ENCODE results near the gene ZNF581. TPM values are rescaled to one million over a fixed set of nuclear protein-coding genes. Genes with fewer than 3 reads are reported as not detected.

ZNF581 gene
- total and polyA plus RNA-seq, 4 experiments from 2014 or later, result 21.2 to 28.5 (median 23.0) TPM

- H3K4me3 ChIP-seq (ENCODE audit: low read length in 2 of 2), result no peak overlapping the region
- DNase-seq, result peak in 1 of 5 donors; percentile 23
- H3K27me3 Mint-ChIP-seq, result no peaks in the 10 kb centered on the region
- H3K27ac ChIP-seq (ENCODE audit: low read depth, low read length), result no peak overlapping the region
- H3K9me3 Mint-ChIP-seq, result peaks cover 0 to 2% (median 0%) of the 10 kb centered on the region in 8 donors
- H3K9me3 ChIP-seq (ENCODE audit: control insufficient read depth in 1 of 2, low read length in 2 of 2), result no peaks in the 10 kb centered on the region
- no peaks in the 10 kb centered on the region for H3K27me3 ChIP-seq (ENCODE audit: insufficient read depth, low read length)
- no peaks in the 10 kb centered on the region for H3K36me3 ChIP-seq (ENCODE audit: insufficient read depth, low read length)
- peaks cover 40 to 71% (median 48%) of the 10 kb centered on the region in 4 donors for H3K4me1 Mint-ChIP-seq
- H3K27ac Mint-ChIP-seq, result peak overlapping the region in 6 of 7 donors; percentile 29 to 94 (median 58)
- H3K36me3 Mint-ChIP-seq, result peaks cover 8 to 41% of the 10 kb centered on the region in 2 donors
- intact Hi-C loops (cut with micrococcal nuclease), result loop anchor here (2.0 kb wide), 1 partner anchor 537 kb away; the partner anchor contains the start of gene ZNF444
- H3K4me3 Mint-ChIP-seq, result peak overlapping the region; percentile 31 to 74 (median 55)
- POLR2A ChIA-PET (ENCODE audit: partially characterized antibody), result interaction anchor here (1.1 to 4.7 kb wide), 6 partner anchors 10 to 128 kb away, joined by 3 to 67 read pairs (median 4); partner anchors contain the start of genes ZNF581 and ZNF784
- H3K4me1 ChIP-seq (ENCODE audit: insufficient read depth, low read length), result peaks cover 44% of the 10 kb centered on the region
- CTCF ChIA-PET (ENCODE audit: partially characterized antibody), result interaction anchor here (1.8 kb wide), 1 partner anchor 29 kb away, joined by 10 read pairs; no protein-coding TSS in a partner anchor
Observed at GRCh38 chr19:55603581-55604292, 39.7 kb upstream of the ZNF581 start.

GRCh38 chr19:55605207-55605636, 38.2 kb upstream of the ZNF581 start:
- H3K4me3 Mint-ChIP-seq, result peak overlapping the region; percentile 79 to 93 (median 84)
- H3K4me1 ChIP-seq (ENCODE audit: insufficient read depth, low read length), result peaks cover 42% of the 10 kb centered on the region
- no peaks in the 10 kb centered on the region for H3K27me3 ChIP-seq (ENCODE audit: insufficient read depth, low read length)
- H3K36me3 Mint-ChIP-seq, result peaks cover 10 to 42% of the 10 kb centered on the region in 2 donors
- H3K27ac ChIP-seq (ENCODE audit: low read depth, low read length), result peak overlapping the region; percentile 88
- CTCF ChIA-PET (ENCODE audit: partially characterized antibody), result interaction anchor here (0.7 to 3.8 kb wide), 15 partner anchors 10 to 129 kb away, joined by 3 to 94 read pairs (median 9); partner anchors contain the start of genes ZNF628 and ZNF784
- H3K9me3 ChIP-seq (ENCODE audit: control insufficient read depth in 1 of 2, low read length in 2 of 2), result no peaks in the 10 kb centered on the region
- POLR2A ChIA-PET (ENCODE audit: partially characterized antibody), result interaction anchor here (1.1 to 4.7 kb wide), 11 partner anchors 20 to 266 kb away, joined by 3 to 67 read pairs (median 10); partner anchors contain the start of genes ISOC2, KMT5C, U2AF2 and ZNF579
- peak; percentile 95 to 98 (median 97) for DNase-seq
- H3K36me3 ChIP-seq (ENCODE audit: insufficient read depth, low read length), result no peaks in the 10 kb centered on the region
- H3K27me3 Mint-ChIP-seq, result no peaks in the 10 kb centered on the region
- peak overlapping the region; percentile 83 to 97 (median 94) for H3K27ac Mint-ChIP-seq
- intact Hi-C loops (cut with micrococcal nuclease), result loop anchor here (1.0 to 5.0 kb wide), 5 partner anchors 18 to 536 kb away; partner anchors contain the start of genes ZNF444, ZNF580, ZNF581 and ZNF784
- H3K9me3 Mint-ChIP-seq, result peaks cover 0 to 2% (median 0%) of the 10 kb centered on the region in 8 donors
- peaks cover 41 to 73% (median 48%) of the 10 kb centered on the region in 4 donors for H3K4me1 Mint-ChIP-seq
- H3K4me3 ChIP-seq (ENCODE audit: low read length in 2 of 2), result peak overlapping the region; percentile 43 to 83

DNA sequence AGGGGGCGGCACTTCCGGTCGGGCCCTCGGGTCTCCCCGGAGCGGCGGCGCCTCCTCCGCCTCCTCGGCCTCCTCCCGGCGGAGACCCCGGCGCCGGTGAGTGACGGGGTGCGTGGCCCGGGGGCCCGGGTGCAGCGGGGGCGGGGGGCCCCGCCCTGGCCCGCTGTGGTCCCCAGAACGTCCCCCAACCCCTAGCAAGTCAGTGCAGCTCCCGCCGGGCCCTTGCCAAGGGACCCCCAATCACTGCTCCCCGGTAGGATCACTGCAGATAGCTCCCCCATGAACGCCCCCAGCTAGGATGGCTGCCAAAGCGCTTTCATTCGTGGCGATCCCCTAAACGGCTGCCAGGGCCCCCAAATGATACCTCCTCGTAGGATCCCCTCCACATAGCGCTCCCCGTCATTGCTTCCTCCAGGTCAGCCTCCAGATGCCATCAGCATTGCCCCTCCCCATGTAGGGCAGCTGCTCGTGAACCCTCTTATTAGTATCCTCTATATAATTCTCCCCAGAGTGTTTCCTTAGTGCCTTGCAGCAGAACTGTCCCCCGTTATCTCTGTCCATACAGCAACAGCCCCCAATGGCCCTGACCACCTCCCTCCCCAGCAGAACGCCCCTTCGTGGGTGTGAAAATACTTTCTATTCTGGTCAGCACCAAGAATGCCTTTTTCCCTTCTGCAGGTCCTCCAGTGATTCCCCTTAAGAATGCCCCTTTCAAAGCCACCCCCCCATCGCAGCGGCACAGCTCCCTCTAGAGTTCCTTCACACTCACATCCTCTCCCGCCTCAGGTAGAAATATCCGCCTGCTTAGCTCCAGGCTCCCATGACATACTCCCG, 37.6 kb upstream of the ZNF581 start, which contains the start of gene ZNF865:
Gene ZNF865, plus strand, starts transcription at position 11 of the 834 bp plus-strand sequence. CDS start 7,972 bp downstream, outside the sequence.
- H3K9me3 Mint-ChIP-seq, result peaks cover 0 to 2% (median 0%) of the 10 kb centered on the region in 8 donors
- POLR2A ChIA-PET (ENCODE audit: partially characterized antibody), result interaction anchor here (0.7 to 4.7 kb wide), 19 partner anchors 9 to 488 kb away, joined by 3 to 67 read pairs (median 3); partner anchors contain the start of genes ISOC2, KMT5C, PPP1R12C and U2AF2
- Histone ChIP-seq H3K27me3 (ENCODE audit: insufficient read depth, low read length) (no peaks in the 10 kb centered on the region), H3K27ac (ENCODE audit: low read depth, low read length) (peak within 1 kb of the TSS; percentile 88), H3K4me1 (ENCODE audit: insufficient read depth, low read length) (peaks cover 39% of the 10 kb centered on the region), H3K9me3 (ENCODE audit: control insufficient read depth in 1 of 2, low read length in 2 of 2) (no peaks in the 10 kb centered on the region), H3K4me3 (ENCODE audit: low read length in 2 of 2) (peak within 1 kb of the TSS; percentile 83 to 98), H3K36me3 (ENCODE audit: insufficient read depth, low read length) (no peaks in the 10 kb centered on the region)
- intact Hi-C loops (cut with micrococcal nuclease), result loop anchor here (1.0 to 5.0 kb wide), 6 partner anchors 18 to 535 kb away; partner anchors contain the start of genes ZNF444, ZNF580, ZNF581 and ZNF784
- peaks cover 44 to 77% (median 51%) of the 10 kb centered on the region in 4 donors for H3K4me1 Mint-ChIP-seq
- no peaks in the 10 kb centered on the region for H3K27me3 Mint-ChIP-seq
- DNase-seq, result peak; percentile 63 to 80 (median 68)
- peaks cover 10 to 47% of the 10 kb centered on the region in 2 donors for H3K36me3 Mint-ChIP-seq
- CTCF ChIA-PET (ENCODE audit: partially characterized antibody), result interaction anchor here (0.6 to 3.8 kb wide), 23 partner anchors 10 to 465 kb away, joined by 3 to 94 read pairs (median 5); partner anchors contain the start of genes ZNF628 and ZNF784
- H3K27ac Mint-ChIP-seq, result peak within 1 kb of the TSS; percentile 94 to 99 (median 97)
- peak within 1 kb of the TSS; percentile 93 to 99 (median 96) for H3K4me3 Mint-ChIP-seq

DNA sequence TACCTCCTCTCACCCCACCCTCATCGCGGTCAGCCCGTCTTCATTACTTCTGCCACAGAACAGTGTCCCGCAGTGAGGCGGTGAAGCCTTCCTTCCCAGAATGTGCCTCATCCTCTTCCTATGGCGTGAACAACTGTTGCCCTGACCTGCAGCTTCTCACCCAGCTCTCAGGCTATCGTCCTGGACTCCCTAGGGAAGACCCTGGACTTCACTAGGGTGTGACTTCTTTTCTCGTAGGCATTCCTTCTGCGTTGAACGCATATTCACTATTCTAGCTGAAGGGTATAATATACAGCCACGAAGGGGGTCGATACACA, 37.0 kb upstream of the ZNF581 start:
- Mint-ChIP-seq H3K36me3 (peaks cover 10 to 50% of the 10 kb centered on the region in 2 donors), H3K27ac (peak overlapping the region; percentile 94 to 99 (median 97)), H3K4me1 (peaks cover 40 to 75% (median 49%) of the 10 kb centered on the region in 4 donors), H3K27me3 (no peaks in the 10 kb centered on the region), H3K4me3 (peak overlapping the region; percentile 93 to 99 (median 96)), H3K9me3 (peaks cover 0 to 2% (median 0%) of the 10 kb centered on the region in 8 donors)
- Histone ChIP-seq H3K9me3 (ENCODE audit: control insufficient read depth in 1 of 2, low read length in 2 of 2) (no peaks in the 10 kb centered on the region), H3K27me3 (ENCODE audit: insufficient read depth, low read length) (no peaks in the 10 kb centered on the region), H3K4me1 (ENCODE audit: insufficient read depth, low read length) (peaks cover 33% of the 10 kb centered on the region), H3K4me3 (ENCODE audit: low read length in 2 of 2) (peak overlapping the region in 1 of 2 donors; percentile 83), H3K36me3 (ENCODE audit: insufficient read depth, low read length) (peaks cover 1% of the 10 kb centered on the region), H3K27ac (ENCODE audit: low read depth, low read length) (peak overlapping the region; percentile 88)
- intact Hi-C loops (cut with micrococcal nuclease), result loop anchor here (1.0 to 5.0 kb wide), 2 partner anchors 36 to 89 kb away; partner anchors contain the start of genes ZNF580 and ZNF581
- DNase-seq, result no peak
- ChIA-PET CTCF (ENCODE audit: partially characterized antibody) (interaction anchor here (0.6 to 3.8 kb wide), 22 partner anchors 11 to 466 kb away, joined by 3 to 94 read pairs (median 5); partner anchors contain the start of genes ZNF628 and ZNF784), POLR2A (ENCODE audit: partially characterized antibody) (interaction anchor here (0.7 to 4.7 kb wide), 20 partner anchors 10 to 489 kb away, joined by 3 to 67 read pairs (median 4); partner anchors contain the start of genes ISOC2, KMT5C, PPP1R12C and U2AF2)

GRCh38 chr19:55606817-55607216, 36.6 kb upstream of the ZNF581 start:
- H3K27ac ChIP-seq (ENCODE audit: low read depth, low read length), result peak overlapping the region; percentile 88
- DNase-seq, result peak in 1 of 5 donors; percentile 27
- ChIA-PET CTCF (ENCODE audit: partially characterized antibody) (interaction anchor here (0.6 to 3.8 kb wide), 21 partner anchors 12 to 466 kb away, joined by 3 to 94 read pairs (median 5); partner anchors contain the start of genes ZNF628 and ZNF784), POLR2A (ENCODE audit: partially characterized antibody) (interaction anchor here (0.7 to 4.7 kb wide), 17 partner anchors 10 to 489 kb away, joined by 3 to 67 read pairs (median 5); partner anchors contain the start of genes KMT5C, PPP1R12C, U2AF2 and ZNF579)
- H3K9me3 ChIP-seq (ENCODE audit: control insufficient read depth in 1 of 2, low read length in 2 of 2), result no peaks in the 10 kb centered on the region
- Mint-ChIP-seq H3K9me3 (peaks cover 0 to 2% (median 0%) of the 10 kb centered on the region in 8 donors), H3K27me3 (no peaks in the 10 kb centered on the region), H3K4me3 (peak overlapping the region in 6 of 8 donors; percentile 40 to 99 (median 95)), H3K27ac (peak overlapping the region; percentile 28 to 99 (median 97)), H3K4me1 (peaks cover 37 to 73% (median 48%) of the 10 kb centered on the region in 4 donors), H3K36me3 (peaks cover 10 to 51% of the 10 kb centered on the region in 2 donors)
- H3K4me1 ChIP-seq (ENCODE audit: insufficient read depth, low read length), result peaks cover 29% of the 10 kb centered on the region
- intact Hi-C loops (cut with micrococcal nuclease), result loop anchor here (1.0 to 5.0 kb wide), 2 partner anchors 35 to 90 kb away; partner anchors contain the start of genes ZNF580 and ZNF581
- peaks cover 5% of the 10 kb centered on the region for H3K36me3 ChIP-seq (ENCODE audit: insufficient read depth, low read length)
- no peaks in the 10 kb centered on the region for H3K27me3 ChIP-seq (ENCODE audit: insufficient read depth, low read length)
- H3K4me3 ChIP-seq (ENCODE audit: low read length in 2 of 2), result no peak overlapping the region

GRCh38 chr19:55609326-55609725, 34.1 kb upstream of the ZNF581 start:
- no peak for DNase-seq
- Mint-ChIP-seq H3K4me1 (peaks cover 35 to 72% (median 49%) of the 10 kb centered on the region in 4 donors), H3K27ac (peak overlapping the region in 2 of 7 donors; percentile 61 to 84), H3K9me3 (peaks cover 0 to 2% (median 0%) of the 10 kb centered on the region in 8 donors), H3K36me3 (peaks cover 12 to 63% of the 10 kb centered on the region in 2 donors), H3K27me3 (no peaks in the 10 kb centered on the region), H3K4me3 (no peak overlapping the region)
- ChIA-PET POLR2A (ENCODE audit: partially characterized antibody) (interaction anchor here (0.7 kb wide), 1 partner anchor 15 kb away, joined by 3 read pairs; the partner anchor contains the start of gene ZNF784), CTCF (ENCODE audit: partially characterized antibody) (interaction anchor here (1.2 kb wide), 2 partner anchors 16 to 22 kb away, joined by 3 to 6 read pairs; partner anchors contain the start of gene ZNF784)
- Histone ChIP-seq H3K4me3 (ENCODE audit: low read length in 2 of 2) (no peak overlapping the region), H3K27me3 (ENCODE audit: insufficient read depth, low read length) (no peaks in the 10 kb centered on the region), H3K9me3 (ENCODE audit: control insufficient read depth in 1 of 2, low read length in 2 of 2) (no peaks in the 10 kb centered on the region), H3K27ac (ENCODE audit: low read depth, low read length) (no peak overlapping the region), H3K36me3 (ENCODE audit: insufficient read depth, low read length) (peaks cover 5% of the 10 kb centered on the region), H3K4me1 (ENCODE audit: insufficient read depth, low read length) (peaks cover 24% of the 10 kb centered on the region)
- intact Hi-C loops (cut with micrococcal nuclease), result loop anchor here (5.0 kb wide), 1 partner anchor 33 kb away; the partner anchor contains the start of genes ZNF580 and ZNF581

Data from CD4-positive, alpha-beta memory T cell (primary cell).